ENCODE measurements around the gene ARF6.

ARF6 gene

DNA sequence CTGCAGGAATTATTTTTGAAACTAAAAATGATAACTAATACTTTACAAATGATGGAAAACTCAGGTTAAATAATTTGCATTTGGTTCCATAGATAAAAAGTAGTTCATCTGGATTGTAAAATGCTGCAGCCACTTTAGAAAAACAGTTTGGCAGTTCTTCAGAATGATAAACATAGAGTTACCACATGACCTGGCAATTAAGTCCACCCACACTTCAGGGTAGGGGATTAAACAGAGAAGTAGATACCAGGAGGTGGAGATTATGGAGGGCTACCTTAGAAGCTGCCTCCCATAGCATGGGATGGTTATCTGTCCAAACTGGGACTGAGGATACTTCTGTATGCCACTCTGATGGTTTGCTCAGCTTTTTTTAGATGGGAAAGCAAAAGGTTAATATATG is 22.2 kb downstream of the ARF6 start:
- no peak for DNase-seq (ENCODE audit: low read depth, low spot score)
- no peak overlapping the region for H3K4me3 ChIP-seq (ENCODE audit: insufficient read length, low read depth)
- H3K9ac ChIP-seq (ENCODE audit: insufficient read length, low read depth): no peak overlapping the region
- H3K27me3 ChIP-seq (ENCODE audit: insufficient read depth, insufficient read length): no peaks in the 10 kb centered on the region
- no peaks in the 10 kb centered on the region for H3K9me3 ChIP-seq (ENCODE audit: insufficient read depth, low read length)
- H3K36me3 ChIP-seq (ENCODE audit: insufficient read depth, insufficient read length, low read length): no peaks in the 10 kb centered on the region
- no peaks in the 10 kb centered on the region for H3K4me1 ChIP-seq (ENCODE audit: insufficient read depth, insufficient read length)
- no peak for TF ChIP-seq YY1 (IDR thresholded peaks at IDR 0.05; ENCODE audit: insufficient read depth, insufficient read length)
- TF ChIP-seq SUZ12 (IDR thresholded peaks at IDR 0.05; ENCODE audit: extremely low read depth, insufficient read depth, insufficient read length): no peak
- TF ChIP-seq ZNF274 (IDR thresholded peaks at IDR 0.05; ENCODE audit: low read depth, low read length): no peak

DNA sequence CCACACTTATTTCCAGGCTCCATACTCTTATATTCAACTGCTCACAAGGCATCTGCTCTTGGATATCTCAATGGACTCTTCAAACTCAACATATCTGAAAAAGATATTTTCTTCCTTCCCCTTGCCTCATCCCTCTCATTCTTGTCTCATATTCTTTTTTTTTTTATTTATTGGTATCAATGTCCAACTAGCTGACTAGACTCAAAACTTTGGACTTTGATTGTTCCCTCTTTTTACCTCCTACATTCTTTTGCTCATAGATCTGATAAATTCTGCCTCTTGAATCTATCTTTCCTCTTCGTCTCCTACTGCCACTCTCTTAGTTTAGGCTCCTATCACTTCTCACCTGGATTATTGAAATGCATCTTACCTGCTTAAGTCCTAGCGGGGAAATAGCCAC is 25.8 kb downstream of the ARF6 start:
- Histone ChIP-seq H3K27me3 (ENCODE audit: insufficient read depth, insufficient read length) (no peaks in the 10 kb centered on the region), H3K4me1 (ENCODE audit: insufficient read depth, insufficient read length) (no peaks in the 10 kb centered on the region), H3K9ac (ENCODE audit: insufficient read length, low read depth) (no peak overlapping the region), H3K4me3 (ENCODE audit: insufficient read length, low read depth) (no peak overlapping the region), H3K36me3 (ENCODE audit: insufficient read depth, insufficient read length, low read length) (no peaks in the 10 kb centered on the region), H3K9me3 (ENCODE audit: insufficient read depth, low read length) (no peaks in the 10 kb centered on the region)
- TF ChIP-seq SUZ12 (IDR thresholded peaks at IDR 0.05; ENCODE audit: extremely low read depth, insufficient read depth, insufficient read length) (no peak), YY1 (IDR thresholded peaks at IDR 0.05; ENCODE audit: insufficient read depth, insufficient read length) (no peak), ZNF274 (IDR thresholded peaks at IDR 0.05; ENCODE audit: low read depth, low read length) (no peak)
- DNase-seq (ENCODE audit: low read depth, low spot score): no peak

DNA sequence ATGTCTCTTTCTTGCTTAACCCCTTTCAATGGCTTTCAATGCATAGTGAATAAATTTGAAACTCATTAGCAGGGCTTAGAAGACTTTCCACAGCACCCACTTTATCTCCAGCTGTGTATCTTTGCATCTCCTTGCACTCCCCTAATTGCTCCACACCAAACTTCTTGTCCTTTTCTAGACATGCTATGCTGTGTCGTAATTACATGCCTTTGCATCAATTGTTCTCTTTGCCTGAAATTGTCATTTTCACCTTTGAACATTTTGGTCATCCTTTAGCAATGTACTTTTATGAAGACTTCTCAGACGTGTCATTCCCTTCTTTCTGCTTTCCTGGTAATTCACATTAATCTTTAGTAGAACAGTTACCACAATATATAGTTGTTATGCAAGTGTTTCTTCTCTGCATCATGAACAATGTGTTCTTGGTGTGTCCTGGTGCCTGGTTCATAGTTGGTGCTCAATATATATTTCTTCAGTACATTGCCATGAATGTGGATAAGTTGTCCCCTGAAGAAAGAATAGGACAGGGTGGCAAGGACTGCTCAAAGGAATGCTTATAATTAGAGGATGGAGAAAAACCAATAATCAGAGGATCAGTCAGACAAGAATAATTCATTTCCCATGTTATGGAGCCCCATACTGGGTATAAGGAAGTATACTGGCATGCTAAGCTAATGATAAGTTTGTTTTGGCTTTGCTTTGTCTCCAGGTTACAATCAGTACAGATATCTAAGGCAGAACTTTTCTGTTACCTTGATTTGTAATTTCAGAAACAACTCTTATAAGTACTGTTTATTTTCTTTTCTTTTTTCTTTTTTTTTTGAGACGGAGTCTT is 27.2 kb downstream of the ARF6 start:
- Histone ChIP-seq H3K27me3 (ENCODE audit: insufficient read depth, insufficient read length) (no peaks in the 10 kb centered on the region), H3K4me1 (ENCODE audit: insufficient read depth, insufficient read length) (no peaks in the 10 kb centered on the region), H3K36me3 (ENCODE audit: insufficient read depth, insufficient read length, low read length) (no peaks in the 10 kb centered on the region), H3K4me3 (ENCODE audit: insufficient read length, low read depth) (no peak overlapping the region), H3K9me3 (ENCODE audit: insufficient read depth, low read length) (no peaks in the 10 kb centered on the region), H3K9ac (ENCODE audit: insufficient read length, low read depth) (no peak overlapping the region)
- TF ChIP-seq SUZ12 (IDR thresholded peaks at IDR 0.05; ENCODE audit: extremely low read depth, insufficient read depth, insufficient read length) (no peak), ZNF274 (IDR thresholded peaks at IDR 0.05; ENCODE audit: low read depth, low read length) (no peak), YY1 (IDR thresholded peaks at IDR 0.05; ENCODE audit: insufficient read depth, insufficient read length) (no peak)
- no peak for DNase-seq (ENCODE audit: low read depth, low spot score)

DNA sequence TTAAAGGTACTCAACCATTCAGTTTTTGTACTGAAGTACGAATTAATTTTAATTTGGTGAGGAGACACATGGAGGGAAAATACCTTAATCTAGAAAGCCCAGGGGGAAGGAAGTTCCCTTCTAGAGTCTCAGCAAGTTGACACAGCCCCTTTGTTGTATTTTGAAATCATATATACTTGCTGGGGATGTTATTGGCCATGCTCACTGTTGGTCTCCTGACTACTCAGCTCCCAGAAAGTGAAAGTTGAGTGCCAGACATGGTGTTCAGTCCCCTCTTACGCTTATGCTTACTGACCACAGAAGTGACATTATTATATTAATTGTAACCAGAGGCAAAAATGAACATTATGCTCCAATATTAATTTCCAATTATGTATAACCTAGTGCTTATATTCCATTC is 28.1 kb downstream of the ARF6 start:
- Histone ChIP-seq H3K9me3 (ENCODE audit: insufficient read depth, low read length) (no peaks in the 10 kb centered on the region), H3K27me3 (ENCODE audit: insufficient read depth, insufficient read length) (no peaks in the 10 kb centered on the region), H3K36me3 (ENCODE audit: insufficient read depth, insufficient read length, low read length) (no peaks in the 10 kb centered on the region), H3K4me3 (ENCODE audit: insufficient read length, low read depth) (no peak overlapping the region), H3K9ac (ENCODE audit: insufficient read length, low read depth) (no peak overlapping the region), H3K4me1 (ENCODE audit: insufficient read depth, insufficient read length) (no peaks in the 10 kb centered on the region)
- DNase-seq (ENCODE audit: low read depth, low spot score): no peak
- TF ChIP-seq ZNF274 (IDR thresholded peaks at IDR 0.05; ENCODE audit: low read depth, low read length): no peak
- TF ChIP-seq YY1 (IDR thresholded peaks at IDR 0.05; ENCODE audit: insufficient read depth, insufficient read length): no peak
- no peak for TF ChIP-seq SUZ12 (IDR thresholded peaks at IDR 0.05; ENCODE audit: extremely low read depth, insufficient read depth, insufficient read length)

DNA sequence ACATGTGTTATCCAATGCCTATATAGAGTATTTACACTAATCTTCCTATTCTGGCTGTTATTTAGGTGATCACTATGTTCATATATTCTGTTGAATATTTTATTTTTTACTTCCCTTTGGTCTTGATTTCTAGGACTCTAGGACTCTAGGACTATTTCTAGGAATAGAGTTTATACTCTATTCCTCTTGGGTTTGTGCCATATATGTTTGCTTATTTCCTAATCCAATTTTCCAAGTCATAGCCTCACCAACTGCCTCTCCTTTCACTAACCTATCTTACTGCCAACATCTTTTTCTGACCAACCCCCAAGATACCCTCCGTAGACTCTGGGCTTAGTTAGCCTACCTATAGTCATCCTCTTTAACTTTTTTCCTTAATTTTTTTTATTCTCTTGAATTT is 28.5 kb downstream of the ARF6 start:
- no peaks in the 10 kb centered on the region for H3K9me3 ChIP-seq (ENCODE audit: insufficient read depth, low read length)
- no peak for DNase-seq (ENCODE audit: low read depth, low spot score)
- no peaks in the 10 kb centered on the region for H3K4me1 ChIP-seq (ENCODE audit: insufficient read depth, insufficient read length)
- TF ChIP-seq SUZ12 (IDR thresholded peaks at IDR 0.05; ENCODE audit: extremely low read depth, insufficient read depth, insufficient read length) (no peak), YY1 (IDR thresholded peaks at IDR 0.05; ENCODE audit: insufficient read depth, insufficient read length) (no peak)
- no peaks in the 10 kb centered on the region for H3K36me3 ChIP-seq (ENCODE audit: insufficient read depth, insufficient read length, low read length)
- no peaks in the 10 kb centered on the region for H3K27me3 ChIP-seq (ENCODE audit: insufficient read depth, insufficient read length)
- no peak overlapping the region for H3K9ac ChIP-seq (ENCODE audit: insufficient read length, low read depth)
- no peak overlapping the region for H3K4me3 ChIP-seq (ENCODE audit: insufficient read length, low read depth)

DNA sequence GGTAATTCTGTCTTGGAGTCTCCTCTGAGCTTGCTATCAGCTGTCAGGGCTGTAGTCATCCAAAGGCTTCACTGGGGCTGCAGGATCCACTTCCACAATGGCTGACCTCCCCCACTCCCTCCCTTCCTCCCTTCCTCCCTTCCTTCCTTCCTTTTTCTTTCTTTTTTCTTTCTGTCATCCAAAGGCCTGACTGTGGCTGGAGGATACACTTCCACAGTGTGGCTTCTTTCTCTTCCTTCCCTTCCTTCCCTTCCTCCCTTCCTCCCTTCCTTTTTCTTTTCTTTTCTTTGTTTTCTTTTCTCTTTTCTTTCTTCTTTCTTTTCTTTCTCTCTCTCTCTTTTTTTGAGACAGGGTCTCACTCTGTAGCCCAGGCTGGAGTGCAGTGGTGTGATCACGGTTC is 30.6 kb downstream of the ARF6 start:
- DNase-seq (ENCODE audit: low read depth, low spot score): no peak
- H3K9me3 ChIP-seq (ENCODE audit: insufficient read depth, low read length): no peaks in the 10 kb centered on the region
- no peaks in the 10 kb centered on the region for H3K27me3 ChIP-seq (ENCODE audit: insufficient read depth, insufficient read length)
- H3K9ac ChIP-seq (ENCODE audit: insufficient read length, low read depth): no peak overlapping the region
- H3K4me3 ChIP-seq (ENCODE audit: insufficient read length, low read depth): no peak overlapping the region
- H3K36me3 ChIP-seq (ENCODE audit: insufficient read depth, insufficient read length, low read length): no peaks in the 10 kb centered on the region
- TF ChIP-seq ZNF274 (IDR thresholded peaks at IDR 0.05; ENCODE audit: low read depth, low read length) (no peak), YY1 (IDR thresholded peaks at IDR 0.05; ENCODE audit: insufficient read depth, insufficient read length) (no peak), SUZ12 (IDR thresholded peaks at IDR 0.05; ENCODE audit: extremely low read depth, insufficient read depth, insufficient read length) (no peak)
- no peaks in the 10 kb centered on the region for H3K4me1 ChIP-seq (ENCODE audit: insufficient read depth, insufficient read length)

DNA sequence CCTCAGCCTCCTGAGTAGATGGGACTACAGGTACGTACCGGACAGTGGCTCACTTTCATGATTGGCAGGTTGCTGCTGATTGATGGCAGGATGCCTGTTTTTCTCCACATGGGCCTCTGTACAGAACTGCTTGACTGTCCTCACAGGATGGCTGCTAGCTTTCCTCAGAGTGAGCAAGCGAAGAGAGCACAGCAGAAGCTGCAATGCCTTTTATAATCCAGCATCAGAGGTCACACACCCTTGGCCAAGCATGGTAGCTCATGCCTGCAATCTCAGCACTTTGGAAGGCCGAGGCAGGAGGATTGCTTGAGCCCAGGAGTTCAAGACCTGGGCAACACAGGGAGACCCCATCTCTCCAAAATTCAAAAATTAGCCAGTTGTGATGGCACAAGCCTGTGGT is 31.0 kb downstream of the ARF6 start:
- no peak overlapping the region for H3K4me3 ChIP-seq (ENCODE audit: insufficient read length, low read depth)
- DNase-seq (ENCODE audit: low read depth, low spot score): no peak
- no peaks in the 10 kb centered on the region for H3K4me1 ChIP-seq (ENCODE audit: insufficient read depth, insufficient read length)
- no peaks in the 10 kb centered on the region for H3K36me3 ChIP-seq (ENCODE audit: insufficient read depth, insufficient read length, low read length)
- no peaks in the 10 kb centered on the region for H3K27me3 ChIP-seq (ENCODE audit: insufficient read depth, insufficient read length)
- H3K9ac ChIP-seq (ENCODE audit: insufficient read length, low read depth): no peak overlapping the region
- H3K9me3 ChIP-seq (ENCODE audit: insufficient read depth, low read length): no peaks in the 10 kb centered on the region
- no peak for TF ChIP-seq YY1 (IDR thresholded peaks at IDR 0.05; ENCODE audit: insufficient read depth, insufficient read length)
- no peak for TF ChIP-seq SUZ12 (IDR thresholded peaks at IDR 0.05; ENCODE audit: extremely low read depth, insufficient read depth, insufficient read length)
- no peak for TF ChIP-seq ZNF274 (IDR thresholded peaks at IDR 0.05; ENCODE audit: low read depth, low read length)

Measured in NT2/D1 (cell line).